Activated CD4-positive, CD25-positive, alpha-beta regulatory T cell (primary cell): ENCODE results near the gene TFCP2L1.

Experiments
- DNase-seq, 4 experiments: peaks; one replicate each; lab custom pipeline; 2025; lab: John Stamatoyannopoulos, UW

The TFCP2L1 gene

DNA sequence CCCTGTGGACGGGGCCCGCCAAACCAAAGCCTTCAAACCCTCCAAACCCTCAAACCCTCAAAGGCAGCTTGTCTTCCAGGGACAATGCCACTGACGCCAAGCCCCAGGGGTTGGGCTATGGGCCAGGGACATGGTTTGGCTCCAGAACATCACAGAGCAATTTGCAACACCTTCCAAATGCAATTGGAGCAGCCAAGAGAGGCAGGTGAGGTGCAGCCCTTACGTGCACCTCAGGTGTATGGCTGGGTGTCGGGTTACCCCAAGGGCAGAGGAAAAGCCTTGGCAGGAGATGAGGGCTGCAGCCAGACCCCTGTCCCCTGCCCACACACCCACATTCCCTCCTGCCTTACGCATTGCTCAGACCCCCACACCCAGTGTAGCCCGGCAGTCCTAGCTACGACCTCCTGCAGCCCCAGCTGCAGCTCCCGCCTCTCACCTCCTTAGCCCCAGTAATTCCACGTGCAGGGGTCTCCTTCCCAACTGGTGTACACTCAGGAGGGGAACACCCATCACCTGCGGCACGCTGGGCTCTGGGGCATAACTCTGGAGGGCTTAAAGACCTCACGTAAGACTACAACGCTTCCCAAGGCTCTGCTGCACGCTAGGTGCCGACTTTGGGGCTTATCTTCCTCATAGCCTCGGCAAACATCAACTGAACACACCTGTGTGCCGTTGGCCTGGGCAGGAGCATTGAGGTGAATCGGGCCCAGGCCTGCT lies 88.7 kb downstream of the TFCP2L1 start:
- DNase-seq: no peak

DNA sequence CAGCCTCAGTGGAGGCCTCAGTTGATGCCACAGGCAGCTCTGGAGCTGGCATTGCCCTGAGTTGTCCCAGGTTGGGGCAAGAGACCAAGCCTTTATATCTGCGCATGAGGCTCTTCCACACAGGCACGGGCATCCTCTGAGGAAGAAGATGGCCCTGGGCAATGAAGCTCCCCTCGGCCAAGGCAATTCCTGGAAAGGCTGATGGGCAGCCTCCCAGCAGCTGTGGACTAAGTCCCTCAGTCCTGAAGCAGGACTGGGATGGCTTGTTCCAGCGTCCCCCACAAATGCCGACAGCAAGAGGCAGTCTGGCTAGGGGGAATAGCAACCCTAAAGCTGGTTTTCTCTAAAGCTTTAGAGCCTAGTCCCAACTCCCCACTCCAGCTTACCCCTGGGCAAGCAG lies 90.0 kb downstream of the TFCP2L1 start:
- DNase-seq: no peak

DNA sequence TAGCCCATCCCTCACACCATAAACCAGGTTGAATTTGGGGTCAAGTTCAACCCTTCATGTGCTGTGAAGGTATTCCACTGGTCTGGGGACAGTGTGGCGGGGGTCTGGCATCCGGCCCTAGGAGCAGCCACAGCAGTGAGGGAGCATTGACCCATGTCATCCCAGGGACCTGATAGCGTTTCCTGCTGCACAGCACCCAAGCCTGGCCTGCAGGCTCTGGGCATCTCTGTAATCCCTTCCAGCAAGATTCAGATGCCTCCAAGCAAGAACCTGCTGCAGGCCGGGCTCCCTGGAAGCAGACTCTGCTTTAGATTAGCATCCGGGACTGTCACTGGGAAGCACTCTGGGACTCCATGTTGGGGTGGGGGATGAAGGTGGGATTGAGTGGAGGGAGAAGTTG lies 90.4 kb downstream of the TFCP2L1 start:
- DNase-seq: no peak

DNA sequence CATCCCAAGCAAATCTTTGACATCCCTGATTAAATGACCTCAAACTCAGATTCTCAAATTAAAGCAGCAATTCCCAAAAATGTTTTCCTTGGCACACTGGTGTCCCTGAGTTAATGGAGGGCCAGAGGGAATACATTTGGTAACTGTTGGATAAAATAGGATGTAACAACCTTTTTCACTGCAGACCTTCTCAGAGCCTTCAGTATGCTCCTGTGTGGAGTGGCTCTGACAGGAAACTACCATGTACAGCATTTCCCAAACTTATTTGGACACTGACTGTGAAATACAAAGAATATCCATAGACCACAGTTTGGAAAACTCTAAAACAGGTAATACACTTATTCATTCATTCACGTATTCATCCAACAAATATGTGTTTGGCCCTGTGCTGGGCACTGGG lies 91.8 kb downstream of the TFCP2L1 start:
- no peak for DNase-seq

DNA sequence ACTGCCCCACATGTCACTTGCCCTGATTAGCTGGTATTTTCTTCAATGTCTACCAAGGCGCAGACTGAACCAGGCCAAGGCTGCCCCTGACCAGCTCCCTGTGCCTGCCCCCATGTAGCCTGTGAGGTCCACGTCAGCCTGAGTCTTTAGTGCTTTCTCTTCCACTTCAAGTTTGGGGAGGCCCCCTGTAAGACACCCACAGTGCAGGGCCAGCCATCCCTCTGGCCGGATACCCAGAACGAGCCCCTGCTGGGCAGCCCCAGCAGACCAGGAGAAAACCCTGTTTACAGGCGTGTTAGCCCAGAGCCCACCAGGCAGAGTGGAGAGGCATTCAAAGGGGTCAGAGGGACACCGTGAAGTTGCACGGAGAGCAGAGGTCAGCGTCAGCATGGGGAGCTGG lies 92.4 kb downstream of the TFCP2L1 start:
- DNase-seq: no peak

DNA sequence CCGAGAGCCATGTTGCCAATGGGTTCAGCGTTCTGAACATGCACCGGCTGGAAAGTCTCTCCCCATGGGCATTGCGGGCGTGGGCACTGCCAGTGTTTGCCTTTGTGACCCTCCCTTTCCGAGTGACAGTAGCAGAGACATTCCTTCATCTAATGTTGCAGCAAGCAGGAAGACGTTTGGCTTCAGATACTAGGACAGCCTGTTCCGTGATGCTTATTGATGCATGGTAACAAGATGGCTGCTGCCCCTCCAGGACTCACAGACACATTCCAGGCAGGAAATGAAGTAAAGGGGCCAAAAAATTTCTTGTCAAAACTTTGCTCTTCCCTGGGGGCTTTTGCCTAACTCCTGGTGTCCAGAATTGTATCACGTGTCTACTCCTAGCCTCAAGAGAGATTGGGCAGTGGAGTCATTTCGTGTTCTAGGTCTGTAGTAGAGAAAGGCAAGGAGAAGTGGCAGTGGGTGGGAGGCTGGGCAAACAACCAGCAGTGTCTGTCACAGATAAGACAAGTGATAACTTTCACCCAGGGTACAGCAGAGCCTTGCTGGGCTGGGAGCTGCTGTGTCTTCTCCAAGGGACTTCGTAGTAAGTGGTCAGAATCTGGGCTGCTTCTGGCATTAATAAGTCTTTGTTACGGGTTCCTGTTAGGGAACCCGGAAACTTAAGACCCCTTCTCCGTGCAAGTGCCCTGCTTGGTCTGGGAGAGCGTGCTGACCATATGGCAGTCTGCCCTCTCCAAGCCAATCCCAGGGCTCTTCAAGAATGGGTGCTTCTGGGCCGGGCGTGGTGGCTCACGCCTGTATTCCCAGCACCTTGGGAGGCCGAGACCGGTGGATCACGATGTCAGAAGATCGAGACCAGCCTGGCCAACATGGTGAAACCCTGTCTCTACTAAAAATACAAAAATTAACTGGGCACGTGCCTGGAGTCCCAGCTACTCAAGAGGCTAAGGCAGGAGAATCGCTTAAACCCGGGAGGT lies 93.5 kb downstream of the TFCP2L1 start:
- DNase-seq: no peak

DNA sequence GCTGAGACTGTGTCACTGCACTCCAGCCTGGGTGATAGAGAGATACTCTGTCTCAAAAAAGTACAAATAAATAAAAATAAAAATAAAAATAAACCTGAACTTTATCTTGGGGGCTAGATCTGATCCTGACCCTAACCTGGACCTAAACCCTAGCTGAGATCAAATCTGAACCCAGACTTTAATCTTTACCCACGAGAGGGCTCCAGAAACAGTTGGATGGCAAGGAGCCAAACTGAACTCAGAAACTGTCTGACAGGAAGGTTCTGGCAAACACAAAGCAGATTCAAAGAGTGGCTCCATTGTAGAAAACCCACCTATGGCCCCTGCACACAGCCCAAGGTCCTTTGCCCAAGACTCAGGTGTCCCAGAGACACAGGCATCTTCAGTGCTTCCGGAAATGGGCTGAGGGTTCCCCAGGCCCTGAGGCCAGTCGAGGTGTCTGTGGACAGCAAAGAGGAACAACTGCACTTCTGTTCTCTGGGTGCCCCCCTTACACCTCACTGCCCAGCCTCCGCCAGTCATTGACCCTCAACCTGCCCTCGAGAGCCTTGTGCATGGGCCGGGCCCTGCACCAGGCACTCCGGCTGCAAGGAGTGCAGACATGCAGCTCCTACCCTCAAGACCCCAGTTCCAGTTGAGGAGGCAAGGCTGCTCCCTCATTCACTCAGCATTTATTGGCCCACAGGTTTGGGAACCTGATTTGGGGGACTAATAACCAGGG lies 95.2 kb downstream of the TFCP2L1 start:
- DNase-seq: no peak

DNA sequence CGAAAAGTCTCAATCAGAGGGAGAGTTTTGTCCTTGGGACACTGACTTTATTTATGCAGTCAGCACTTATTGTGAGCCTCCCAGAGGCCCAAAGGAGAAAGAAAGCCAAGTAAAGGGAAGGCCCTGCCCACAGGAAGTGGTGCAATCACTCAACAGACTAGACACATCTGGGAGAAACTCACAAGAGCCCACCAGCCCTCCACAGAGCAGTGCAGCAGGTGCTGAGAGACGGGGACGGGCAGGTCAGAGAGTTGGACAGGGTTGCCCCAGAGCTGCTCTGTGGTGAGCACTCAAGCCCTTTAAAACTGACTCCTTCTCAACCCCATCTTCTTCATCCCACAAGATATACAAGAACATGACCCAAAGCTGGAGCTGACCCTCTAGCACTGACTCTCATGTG lies 96.0 kb downstream of the TFCP2L1 start:
- no peak for DNase-seq

DNA sequence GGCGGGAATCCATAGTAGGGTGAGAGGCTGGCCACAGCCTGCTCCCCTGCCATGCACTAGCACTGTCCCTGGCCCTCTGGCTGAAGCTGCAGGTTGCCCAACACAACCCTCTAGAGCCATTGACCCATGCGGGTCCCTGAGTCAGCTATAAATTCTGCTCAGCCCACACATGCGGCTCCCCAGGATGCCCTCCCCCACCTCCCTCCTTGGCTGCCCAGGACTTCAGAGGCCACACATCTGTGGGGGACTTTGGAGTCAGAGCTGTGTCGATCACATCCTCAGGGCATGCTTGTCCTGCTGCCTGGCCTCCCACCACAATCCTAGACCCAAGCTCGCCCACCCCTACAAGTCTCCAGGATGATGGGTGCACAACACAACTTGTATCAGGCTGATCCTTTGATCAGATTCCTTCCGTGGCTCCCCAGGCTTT lies 97.0 kb downstream of the TFCP2L1 start:
- DNase-seq: no peak

DNA sequence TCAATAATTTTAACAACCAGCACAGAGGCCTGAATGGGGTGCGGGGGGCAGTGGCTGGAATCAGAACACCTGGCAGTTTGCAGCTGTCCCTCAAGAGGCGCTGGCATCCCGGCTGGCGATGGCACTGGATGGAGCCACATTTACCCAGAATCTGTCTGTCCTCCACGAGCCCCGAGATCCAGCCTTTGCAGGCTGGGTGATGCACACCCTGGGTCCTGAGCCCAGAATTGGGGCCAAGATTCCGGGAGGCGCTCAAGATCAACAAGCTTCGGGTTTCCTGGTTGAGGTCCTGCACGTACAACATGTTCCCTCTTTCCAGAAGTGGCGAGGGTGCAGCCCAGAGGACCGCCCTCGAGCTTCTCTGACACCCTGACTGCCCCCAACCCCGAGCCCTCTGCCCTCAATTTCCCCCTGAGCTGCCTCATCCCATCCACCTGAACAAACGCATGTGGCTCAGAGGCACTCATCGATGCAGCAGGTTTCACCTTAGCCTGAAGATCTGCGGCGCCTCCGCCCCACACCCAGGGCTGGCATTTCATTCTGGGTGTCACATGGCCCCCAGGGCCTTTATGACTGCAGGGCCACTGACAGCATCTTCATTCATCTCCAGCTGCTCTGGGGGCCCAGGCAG lies 97.5 kb downstream of the TFCP2L1 start:
- DNase-seq: no peak

DNA sequence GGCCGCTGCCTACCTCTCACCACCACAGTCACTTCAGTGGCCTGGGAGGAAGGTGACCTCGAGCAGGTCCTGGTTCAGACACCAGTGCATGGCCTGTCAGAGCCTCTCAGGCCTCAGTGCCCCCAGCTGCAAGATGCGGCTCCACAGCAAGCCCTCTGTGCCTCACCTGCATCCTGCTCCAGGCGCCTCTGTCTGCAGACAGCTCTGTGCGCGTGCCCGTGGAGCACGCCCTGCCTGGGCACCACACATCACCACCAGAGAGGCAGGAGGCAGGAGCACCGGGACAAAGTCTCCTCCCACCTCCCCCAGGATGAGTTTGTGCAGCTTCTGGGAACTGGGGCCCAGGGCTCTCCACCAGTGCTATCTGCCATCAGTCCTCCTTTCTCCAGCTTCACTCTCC lies 98.7 kb downstream of the TFCP2L1 start:
- DNase-seq: no peak

DNA sequence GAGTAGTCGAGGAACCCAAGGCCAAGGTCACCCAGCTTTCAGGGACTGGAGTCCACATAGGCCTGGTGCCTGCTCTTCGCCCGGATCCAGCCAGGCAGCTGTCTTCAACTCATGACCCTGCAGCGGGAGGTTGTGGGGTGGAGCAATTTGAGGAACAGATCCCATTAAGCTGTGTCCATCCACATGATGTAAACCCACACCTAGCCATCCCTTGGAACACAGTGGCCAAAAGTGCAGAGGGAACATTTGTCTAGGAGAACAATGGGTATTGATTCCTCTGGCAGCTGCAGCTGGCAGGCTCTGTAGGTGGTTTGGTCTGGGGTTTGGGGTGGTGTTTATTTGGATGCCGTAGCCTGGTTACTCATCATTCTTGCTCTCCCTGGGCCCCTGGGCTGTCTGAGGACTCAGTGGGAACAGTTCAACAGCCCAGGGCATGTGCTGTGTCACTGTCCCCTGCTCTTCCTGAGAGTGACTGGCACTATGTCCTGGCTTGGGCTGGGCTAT lies 99.4 kb downstream of the TFCP2L1 start:
- DNase-seq: no peak

DNA sequence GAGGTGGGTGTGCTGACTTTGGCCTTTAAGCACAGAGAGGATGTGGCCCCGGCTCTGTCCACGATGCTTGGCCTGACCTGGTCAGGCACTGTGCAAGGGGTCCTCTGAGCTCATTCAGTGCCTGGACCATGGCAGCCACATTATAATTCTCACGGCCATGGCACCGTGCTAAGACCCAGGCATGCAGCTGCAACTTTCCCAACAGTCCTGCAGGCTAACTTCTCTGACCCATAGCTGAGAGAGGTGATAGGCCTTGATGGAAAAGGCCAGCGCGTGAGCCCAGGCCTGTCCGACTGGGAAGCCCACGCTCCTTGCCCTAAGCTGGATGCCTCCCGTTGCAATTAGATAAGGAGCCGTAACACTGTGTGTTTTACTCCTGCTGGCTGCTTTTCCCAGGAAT lies 99.9 kb downstream of the TFCP2L1 start:
- no peak for DNase-seq

DNA sequence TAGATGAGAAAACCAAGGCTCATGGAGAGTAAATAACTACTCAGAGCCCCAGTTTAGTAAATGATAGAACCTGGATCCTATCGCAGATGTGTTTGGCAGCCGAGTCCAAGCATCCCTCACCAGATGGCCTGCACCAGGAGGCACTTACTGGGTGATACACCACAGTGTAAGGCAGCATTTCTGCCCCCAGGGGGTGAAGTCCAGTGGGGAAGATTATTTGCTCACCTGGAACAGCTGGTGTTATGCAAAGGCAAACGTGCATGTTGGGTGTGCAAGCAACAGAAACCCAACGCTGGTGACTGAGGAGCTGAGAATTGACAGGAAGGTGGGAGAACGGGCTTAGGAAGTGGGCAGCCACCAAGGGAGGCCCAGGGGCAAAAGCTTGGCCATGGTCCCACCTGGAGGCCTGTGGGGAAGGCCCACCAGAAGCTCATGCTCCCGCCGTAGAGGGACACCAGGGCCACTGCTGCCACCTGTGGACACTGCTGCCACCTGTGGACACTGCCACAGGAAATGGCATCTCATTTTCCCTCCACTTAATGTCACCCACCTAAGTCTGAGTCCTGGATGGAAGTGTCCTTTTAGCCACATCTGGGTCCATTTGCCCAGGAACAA lies 100.6 kb downstream of the TFCP2L1 start:
- DNase-seq: no peak

DNA sequence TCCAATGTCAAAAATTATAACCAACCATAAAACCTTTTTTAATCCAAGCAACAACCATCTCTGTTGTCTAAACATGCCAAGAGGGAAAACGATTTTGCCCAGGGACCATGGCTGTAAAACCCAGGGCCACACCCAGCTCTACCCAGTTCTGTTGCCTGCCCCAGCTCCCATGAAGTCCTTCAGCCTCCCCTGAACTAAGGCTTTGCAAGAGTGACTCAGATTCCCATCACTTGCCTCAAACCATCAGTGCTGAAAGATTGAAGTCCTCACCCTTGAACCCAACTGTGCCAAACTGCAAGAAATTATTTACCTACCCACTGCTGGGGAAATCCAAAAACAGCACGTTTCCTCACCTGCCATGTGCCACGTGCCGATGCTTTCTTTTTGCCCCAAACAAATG lies 102.5 kb downstream of the TFCP2L1 start:
- no peak for DNase-seq

DNA sequence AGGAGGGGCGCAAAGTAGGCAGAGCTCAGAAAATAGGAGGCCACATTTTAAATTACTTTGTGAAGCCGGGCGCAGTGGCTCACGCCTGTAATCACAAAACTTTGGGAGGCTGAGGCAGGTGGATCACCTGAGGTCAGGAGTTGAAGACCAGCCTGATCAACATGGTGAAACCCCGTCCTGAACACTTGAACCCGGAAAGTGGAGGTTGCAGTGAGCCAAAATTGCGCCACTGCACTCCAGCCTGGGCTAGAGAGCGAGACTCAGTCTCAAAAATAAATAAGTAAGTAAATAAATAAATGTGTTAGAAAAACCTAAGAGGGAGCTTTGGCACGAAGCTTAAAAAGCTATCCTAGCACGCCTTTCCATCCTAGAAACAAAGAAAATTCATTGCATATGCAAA lies 105.5 kb downstream of the TFCP2L1 start:
- DNase-seq: no peak

DNA sequence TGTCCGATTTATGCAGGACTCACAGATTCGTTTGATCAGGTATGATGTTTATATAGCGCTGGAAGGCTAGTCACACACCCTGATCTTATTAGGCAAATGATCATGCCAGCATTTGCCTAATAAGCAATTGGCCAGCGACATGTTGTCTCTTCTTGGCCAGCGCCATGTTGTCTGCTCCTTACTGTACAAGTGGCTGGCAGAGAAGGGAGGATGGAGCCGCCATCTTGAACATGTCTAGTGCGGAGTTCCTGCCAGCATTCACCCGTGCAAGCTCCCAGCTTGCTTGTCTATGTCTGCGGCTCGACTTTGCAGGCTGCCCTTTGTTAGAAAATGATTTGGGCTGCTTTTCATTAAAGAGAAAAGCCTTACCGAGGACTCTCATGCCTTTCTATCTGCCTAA lies 106.3 kb downstream of the TFCP2L1 start:
- no peak for DNase-seq

DNA sequence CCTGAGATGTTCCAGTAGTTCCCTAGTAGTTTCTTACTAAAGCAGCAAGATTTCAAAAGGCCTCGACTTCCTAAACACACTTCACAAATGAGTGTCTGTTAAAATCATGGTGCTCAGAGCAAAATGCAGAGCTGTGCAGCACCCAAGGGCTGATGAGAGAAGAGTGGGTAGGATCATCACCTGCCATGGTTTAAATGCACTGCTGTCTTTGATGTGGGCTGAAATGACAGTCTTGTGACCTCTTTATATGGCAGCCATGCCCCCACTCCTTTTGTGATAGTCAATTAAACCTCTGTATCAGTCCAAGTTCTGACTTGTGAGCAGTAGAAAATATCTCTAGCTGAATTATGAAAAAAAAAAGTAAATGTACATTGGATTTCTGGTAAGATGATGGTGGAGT lies 107.1 kb downstream of the TFCP2L1 start:
- DNase-seq: no peak

DNA sequence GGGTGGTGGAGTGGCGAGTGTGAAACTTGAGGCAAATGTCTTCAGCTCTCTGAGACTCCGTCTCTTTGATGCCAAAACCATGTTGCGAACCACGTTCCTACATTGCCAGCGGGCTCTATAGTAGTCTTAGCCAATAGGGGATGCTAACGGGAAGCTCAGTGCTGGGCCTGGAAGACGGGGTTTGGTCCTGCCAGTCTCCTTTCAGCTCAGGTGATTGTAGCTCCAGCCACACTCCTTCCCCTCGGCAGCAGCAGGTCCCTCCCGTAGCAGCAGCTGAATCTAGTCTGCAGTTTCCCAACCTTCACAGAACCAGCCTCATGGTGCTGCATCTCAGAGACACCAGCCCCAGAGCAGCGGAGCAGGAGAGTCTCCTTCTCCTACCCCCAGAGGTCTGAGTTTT lies 109.7 kb downstream of the TFCP2L1 start:
- DNase-seq: no peak

DNA sequence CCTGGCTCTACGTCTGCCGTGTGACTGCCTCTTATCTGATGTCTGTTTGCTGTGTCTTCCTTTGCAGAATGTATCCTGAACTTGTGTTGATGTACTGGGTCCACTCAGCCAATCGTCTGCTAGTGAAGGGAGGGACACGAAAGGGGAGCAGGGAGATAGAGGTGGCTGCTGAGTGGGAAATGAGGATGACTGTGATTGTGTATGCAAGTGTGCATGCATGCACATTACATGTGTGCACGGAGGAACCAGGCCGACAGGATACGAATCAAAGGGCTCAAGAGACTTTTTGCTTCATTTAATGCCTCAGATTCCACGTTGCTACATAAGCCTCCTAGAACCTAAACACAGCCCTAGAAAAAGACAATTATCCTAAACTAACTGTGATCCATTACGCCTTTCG lies 111.2 kb downstream of the TFCP2L1 start:
- no peak for DNase-seq

DNA sequence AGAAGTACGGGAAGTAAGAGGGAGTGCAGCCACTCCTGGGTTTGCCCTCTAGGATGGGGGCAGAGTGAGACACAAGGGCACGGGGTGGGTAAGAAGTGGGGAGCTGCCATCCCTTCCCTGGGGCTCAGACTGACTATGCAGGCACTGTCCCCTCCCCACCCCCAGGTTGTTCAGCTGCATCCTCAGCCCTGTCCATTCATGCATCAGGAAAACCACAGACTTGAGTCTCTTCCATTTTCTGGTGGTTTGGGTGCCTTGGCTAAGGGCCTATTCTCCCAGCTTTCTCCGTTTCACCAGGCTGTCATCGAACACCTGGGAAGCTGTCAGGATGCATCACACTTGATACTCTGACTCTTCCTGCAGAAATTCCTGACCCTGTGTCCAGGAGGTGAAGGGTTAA lies 111.9 kb downstream of the TFCP2L1 start:
- DNase-seq: no peak

DNA sequence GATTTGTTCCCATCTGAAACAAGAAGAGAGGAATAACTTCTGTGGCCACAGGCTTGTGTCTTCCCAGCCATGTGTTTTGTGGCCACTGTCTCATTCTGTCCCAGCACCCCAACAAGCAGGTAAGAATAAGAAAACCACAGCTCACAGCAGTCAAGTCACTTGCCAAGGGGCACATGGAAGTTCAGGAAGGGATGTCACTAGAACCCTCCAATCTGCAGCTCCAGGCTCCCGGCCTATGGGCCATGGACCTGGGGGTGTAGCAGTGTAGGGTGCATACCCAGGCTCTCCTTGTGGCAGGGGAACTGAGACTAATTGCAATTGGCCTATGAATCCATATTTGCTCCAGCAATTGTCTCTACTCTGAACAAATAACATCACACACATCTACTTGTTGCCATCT lies 112.5 kb downstream of the TFCP2L1 start:
- no peak for DNase-seq
